Naive thymus-derived CD4-positive, alpha-beta T cell (primary cell): ENCODE results near the gene XRN1. TPM values are rescaled to one million over a fixed set of nuclear protein-coding genes. Genes with fewer than 3 reads are reported as not detected.
"Not testable (repeated sequence)": the region's sequence is repeated elsewhere in the genome, so short reads cannot be mapped to it uniquely, and the experiment has no call there.

ENCODE experiments used
- ATAC-seq: fragments of 150-1000 bp; cut with Tn5 transposase; 2 replicates; pipeline ENCODE4 v1.10.0; 2021; ENCODE audit warnings: mild to moderate bottlenecking, moderate library complexity
- CTCF ChIA-PET: fragments of 350-600 bp; sonication (Branson Sonifier 250); formaldehyde crosslinking; loops from one replicate; lab custom pipeline; 2021; ENCODE audit warnings: antibody characterized with exemption; lab: Charles Lee
- POLR2A ChIA-PET: fragments of 350-600 bp; sonication (Branson Sonifier 250); formaldehyde crosslinking; loops from one replicate; lab custom pipeline; 2021; ENCODE audit warnings: antibody characterized with exemption, inconsistent platforms; lab: Charles Lee
- DNase-seq, 9 donors: peaks; one replicate each; pipeline versions ENCODE4 v3.0.0 to v3.0.0-alpha.2; 2020 to 2022; ENCODE audit warnings: mixed read lengths in 1 of 9
- H3K27ac ChIP-seq: one replicate; pipeline ENCODE4 v1.7.0; 2013; ENCODE audit warnings: mild to moderate bottlenecking, low read depth, low read length, moderate library complexity
- H3K27me3 ChIP-seq, 2 donors: one replicate each; pipeline ENCODE4 v1.7.0; 2013; ENCODE audit warnings: low read length in 2 of 2, mild to moderate bottlenecking in 2 of 2, moderate library complexity in 2 of 2; ENCODE audit not compliant: control insufficient read depth in 2 of 2, insufficient read depth in 2 of 2
- H3K36me3 ChIP-seq, 3 experiments: 1 replicate in 2 of 3; 2 replicates in 1 of 3; pipeline ENCODE4 v1.7.0; 2013; ENCODE audit warnings: low read length in 3 of 3, mild to moderate bottlenecking in 3 of 3, moderate library complexity in 1 of 3; ENCODE audit not compliant: insufficient read depth in 3 of 3, control insufficient read depth in 2 of 3
- H3K4me1 ChIP-seq, 2 donors: one replicate each; pipeline ENCODE4 v1.7.0; 2013; ENCODE audit warnings: low read length in 2 of 2, mild to moderate bottlenecking in 2 of 2, moderate library complexity in 1 of 2; ENCODE audit not compliant: control insufficient read depth in 2 of 2, insufficient read depth in 2 of 2
- H3K4me3 ChIP-seq: 2 replicates; pipeline ENCODE4 v1.7.0; 2013; ENCODE audit warnings: mild to moderate bottlenecking, low read length
- H3K9me3 ChIP-seq, 3 experiments: 1 replicate in 2 of 3; 2 replicates in 1 of 3; pipeline ENCODE4 v1.7.0; 2013; ENCODE audit warnings: low read length in 3 of 3; ENCODE audit not compliant: control insufficient read depth in 2 of 3
- H3K27ac Mint-ChIP-seq, 9 donors: one replicate each; pipeline ENCODE4 v1.8.0; 2020 to 2022; ENCODE audit warnings: mixed read lengths in 9 of 9, mild to moderate bottlenecking in 8 of 9, moderate library complexity in 5 of 9, inconsistent platforms in 2 of 9
- H3K27me3 Mint-ChIP-seq, 5 donors: one replicate each; pipeline ENCODE4 v1.8.0; 2021 to 2022; ENCODE audit warnings: mixed read lengths in 5 of 5, mild to moderate bottlenecking in 1 of 5
- H3K36me3 Mint-ChIP-seq, 5 donors: one replicate each; pipeline ENCODE4 v1.8.0; 2020 to 2022; ENCODE audit warnings: mixed read lengths in 5 of 5, mild to moderate bottlenecking in 3 of 5, inconsistent platforms in 1 of 5
- H3K4me1 Mint-ChIP-seq, 7 donors: one replicate each; pipeline ENCODE4 v1.8.0; 2020 to 2022; ENCODE audit warnings: mixed read lengths in 7 of 7, mild to moderate bottlenecking in 3 of 7, inconsistent platforms in 1 of 7
- H3K4me3 Mint-ChIP-seq, 10 donors: one replicate each; pipeline ENCODE4 v1.8.0; 2020 to 2022; ENCODE audit warnings: mild to moderate bottlenecking in 10 of 10, mixed read lengths in 10 of 10, moderate library complexity in 6 of 10, inconsistent platforms in 2 of 10
- H3K9me3 Mint-ChIP-seq, 11 donors: one replicate each; pipeline ENCODE4 v1.8.0; 2020 to 2022; ENCODE audit warnings: mixed read lengths in 11 of 11, mild to moderate bottlenecking in 4 of 11, inconsistent platforms in 1 of 11, moderate library complexity in 1 of 11
- intact Hi-C, 2 donors: fragments of 100-400 bp; cut with micrococcal nuclease; formaldehyde crosslinking; loops; one replicate each; pipeline ENCODE4 v1.15.1; 2023
- polyA plus RNA-seq, 2 donors: library from polyadenylated mRNA; unstranded; fragments of 300-500 nt; fragmentation: Illumina TruSeq; gene quantifications; one replicate each; pipeline ENCODE4 v1.2.3, GENCODE V29; 2021
- total RNA-seq, 6 experiments: library from RNA in 5 of 6; stranded (reverse) in 5 of 6; gene quantifications; 1 replicate in 5 of 6; 2 replicates in 1 of 6; pipeline ENCODE4 v1.2.3 and lab custom pipeline; 2021 to 2026

Gene XRN1
- total and polyA plus RNA-seq, 7 experiments from 2014 or later: 40.9 to 123 (median 94.7) TPM

DNA sequence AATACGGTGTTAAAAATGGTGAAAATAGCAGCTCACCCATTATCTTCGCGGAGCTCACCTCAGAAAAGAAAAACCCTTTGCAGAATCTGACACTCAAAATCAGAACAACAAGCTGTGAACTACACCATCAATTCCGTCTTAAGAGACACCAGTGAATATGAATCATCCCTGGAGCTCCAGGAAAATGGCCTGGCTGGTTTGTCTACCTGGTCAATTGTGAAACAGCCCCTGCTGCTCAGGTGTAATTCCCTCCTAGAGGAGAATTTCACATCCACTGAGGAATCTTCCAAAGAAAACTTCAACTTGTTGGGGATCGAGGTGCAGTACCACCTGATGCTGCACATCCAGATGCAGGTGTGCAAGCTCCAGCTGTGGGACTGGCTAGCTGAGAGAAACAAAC is 3.0 kb upstream of the XRN1 start:
- no peak for DNase-seq
- Histone ChIP-seq H3K9me3 (no peaks in the 10 kb centered on the region), H3K4me1 (peaks cover 9 to 12% of the 10 kb centered on the region in 2 donors), H3K27ac (peak overlapping the region; percentile 6), H3K27me3 (no peaks in the 10 kb centered on the region), H3K36me3 (peaks cover 0 to 19% (median 5%) of the 10 kb centered on the region in 3 experiments), H3K4me3 (no peak overlapping the region)
- peak overlapping the region in 5 of 9 donors; percentile 25 to 50 (median 39) for H3K27ac Mint-ChIP-seq
- intact Hi-C loops: no loop called here
- H3K36me3 Mint-ChIP-seq: peaks cover 10 to 20% (median 15%) of the 10 kb centered on the region in 5 donors
- no peak for ATAC-seq
- H3K4me1 Mint-ChIP-seq: peaks cover 10 to 28% (median 24%) of the 10 kb centered on the region in 7 donors
- no peaks in the 10 kb centered on the region for H3K9me3 Mint-ChIP-seq
- no peak overlapping the region for H3K4me3 Mint-ChIP-seq
- no peaks in the 10 kb centered on the region for H3K27me3 Mint-ChIP-seq
- CTCF ChIA-PET: no interaction called here
- POLR2A ChIA-PET: interaction anchor here (0.7 kb wide), 1 partner anchor 23 kb away, joined by 3 read pairs; no protein-coding TSS in a partner anchor

DNA sequence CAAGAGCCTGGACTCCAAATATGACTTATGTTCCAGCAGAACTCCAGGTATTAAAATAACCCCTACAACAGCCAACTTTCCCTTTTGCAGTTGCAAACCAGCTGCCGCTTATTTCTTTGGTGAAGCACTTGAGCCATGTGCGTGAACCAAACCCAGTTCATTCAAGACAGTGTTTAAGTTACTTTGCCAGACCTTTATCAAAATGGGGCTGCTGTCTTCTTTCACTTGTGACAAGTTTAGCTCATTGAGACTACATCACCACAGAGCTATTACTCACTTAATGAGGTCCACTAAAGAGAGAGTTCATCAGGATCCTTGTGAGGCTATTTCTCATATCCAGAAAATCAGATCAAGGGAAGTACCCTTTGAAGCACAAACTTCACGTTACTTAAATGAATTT is 2.4 kb upstream of the XRN1 start:
- H3K27ac ChIP-seq: no peak overlapping the region
- H3K4me3 Mint-ChIP-seq: no peak overlapping the region
- H3K4me1 ChIP-seq: peaks cover 16 to 18% of the 10 kb centered on the region in 2 donors
- peaks cover 17 to 35% (median 31%) of the 10 kb centered on the region in 7 donors for H3K4me1 Mint-ChIP-seq
- H3K4me3 ChIP-seq: no peak overlapping the region
- peaks cover 7 to 20% (median 13%) of the 10 kb centered on the region in 5 donors for H3K36me3 Mint-ChIP-seq
- ATAC-seq (no peak), DNase-seq (no peak)
- ChIA-PET CTCF (no interaction called here), POLR2A (no interaction called here)
- peaks cover 0 to 19% (median 5%) of the 10 kb centered on the region in 3 experiments for H3K36me3 ChIP-seq
- no peaks in the 10 kb centered on the region for H3K9me3 ChIP-seq
- no peaks in the 10 kb centered on the region for H3K9me3 Mint-ChIP-seq
- intact Hi-C loops: no loop called here
- no peaks in the 10 kb centered on the region for H3K27me3 Mint-ChIP-seq
- H3K27ac Mint-ChIP-seq: peak overlapping the region in 2 of 9 donors; percentile 16 to 33
- no peaks in the 10 kb centered on the region for H3K27me3 ChIP-seq

- ATAC-seq (peak; percentile 26), DNase-seq (peak in 5 of 9 donors; percentile 36 to 50 (median 46))
- Histone ChIP-seq H3K9me3 (no peaks in the 10 kb centered on the region), H3K4me3 (peak overlapping the region; percentile 78), H3K4me1 (peaks cover 31 to 33% of the 10 kb centered on the region in 2 donors), H3K27me3 (no peaks in the 10 kb centered on the region), H3K27ac (peak overlapping the region; percentile 99), H3K36me3 (peaks cover 0 to 19% (median 0%) of the 10 kb centered on the region in 3 experiments)
- Mint-ChIP-seq H3K36me3 (peaks cover 6 to 28% (median 20%) of the 10 kb centered on the region in 5 donors), H3K27me3 (no peaks in the 10 kb centered on the region), H3K4me1 (peaks cover 31 to 61% (median 56%) of the 10 kb centered on the region in 7 donors), H3K9me3 (no peaks in the 10 kb centered on the region), H3K27ac (peak overlapping the region; percentile 98 to 100 (median 99)), H3K4me3 (peak overlapping the region; percentile 89 to 100 (median 98))
- CTCF ChIA-PET: no interaction called here
- intact Hi-C loops: loop anchor here (1.0 to 10.0 kb wide), 14 partner anchors 131 to 1525 kb away; partner anchors contain the start of genes TRPC1 (in 2 of the 2), ATR (in 1 of the 2), GK5 (in 1 of the 2) and PLS1 (in 1 of the 2)
- POLR2A ChIA-PET: interaction anchor here (0.9 to 1.8 kb wide), 7 partner anchors 10 to 710 kb away, joined by 3 to 7 read pairs (median 4); partner anchors contain the start of genes ATR and U2SURP
Observed at GRCh38 chr3:142447301-142447851, 461 bp downstream of the XRN1 start.

- ChIA-PET CTCF (no interaction called here), POLR2A (interaction anchor here (0.5 to 1.6 kb wide), 6 partner anchors 15 to 707 kb away, joined by 3 to 4 read pairs (median 3); partner anchors contain the start of gene RNF7)
- H3K36me3 Mint-ChIP-seq: peaks cover 6 to 24% (median 15%) of the 10 kb centered on the region in 5 donors
- intact Hi-C loops: loop anchor here (1.0 to 10.0 kb wide), 10 partner anchors 151 to 1527 kb away; partner anchors contain the start of genes ATP1B3 (in 1 of the 2), GK5 (in 1 of the 2), PLS1 (in 1 of the 2) and PXYLP1 (in 1 of the 2)
- peak overlapping the region; percentile 78 for H3K4me3 ChIP-seq
- H3K4me1 Mint-ChIP-seq: peaks cover 33 to 76% (median 70%) of the 10 kb centered on the region in 7 donors
- peak overlapping the region; percentile 99 for H3K27ac ChIP-seq
- H3K36me3 ChIP-seq: peaks cover 0 to 10% (median 0%) of the 10 kb centered on the region in 3 experiments
- no peaks in the 10 kb centered on the region for H3K9me3 ChIP-seq
- H3K27me3 ChIP-seq: no peaks in the 10 kb centered on the region
- peak overlapping the region; percentile 61 to 100 (median 96) for H3K4me3 Mint-ChIP-seq
- no peaks in the 10 kb centered on the region for H3K27me3 Mint-ChIP-seq
- ATAC-seq (no peak), DNase-seq (peak in 3 of 9 donors; percentile 3 to 26 (median 4))
- H3K4me1 ChIP-seq: peaks cover 31 to 33% of the 10 kb centered on the region in 2 donors
- peak overlapping the region; percentile 55 to 100 (median 99) for H3K27ac Mint-ChIP-seq
- no peaks in the 10 kb centered on the region for H3K9me3 Mint-ChIP-seq
Observed at GRCh38 chr3:142445816-142446254, 2.0 kb downstream of the XRN1 start.

DNA sequence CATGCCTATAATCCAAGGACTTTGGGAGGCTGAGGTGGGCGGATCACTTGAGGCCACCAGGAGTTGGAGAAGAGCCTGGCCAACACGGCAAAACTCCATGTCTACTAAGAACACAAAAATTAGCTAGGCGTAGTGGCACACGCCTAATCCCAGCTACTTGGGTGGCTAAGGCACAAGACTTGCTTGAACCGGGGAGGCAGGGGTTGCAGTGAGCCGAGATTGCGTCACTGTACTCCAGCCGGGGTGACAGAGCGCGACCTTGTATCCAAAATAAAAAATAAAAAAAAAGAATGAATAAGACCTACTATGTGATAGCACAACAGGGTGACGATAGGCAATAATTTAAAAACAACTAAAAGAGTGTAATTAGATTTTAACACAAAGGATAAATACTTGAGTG is 3.5 kb downstream of the XRN1 start:
- H3K36me3 ChIP-seq: peaks cover 0 to 10% (median 0%) of the 10 kb centered on the region in 3 experiments
- Mint-ChIP-seq H3K27me3 (no peaks in the 10 kb centered on the region), H3K4me1 (peaks cover 40 to 88% (median 81%) of the 10 kb centered on the region in 7 donors), H3K9me3 (no peaks in the 10 kb centered on the region), H3K27ac (peak overlapping the region in 2 of 9 donors; percentile 38 to 100), H3K36me3 (peaks cover 6 to 24% (median 15%) of the 10 kb centered on the region in 5 donors), H3K4me3 (peak overlapping the region in 5 of 10 donors; percentile 17 to 99 (median 41))
- H3K27me3 ChIP-seq: no peaks in the 10 kb centered on the region
- DNase-seq (no peak), ATAC-seq (no peak)
- intact Hi-C loops: loop anchor here in 1 of 2 donors (10.0 kb wide), 1 partner anchor 220 kb away; the partner anchor contains the start of gene GK5
- no peaks in the 10 kb centered on the region for H3K9me3 ChIP-seq
- no peak overlapping the region for H3K4me3 ChIP-seq
- CTCF ChIA-PET: no interaction called here
- H3K4me1 ChIP-seq: peaks cover 31 to 33% of the 10 kb centered on the region in 2 donors
- H3K27ac ChIP-seq: no peak overlapping the region
- POLR2A ChIA-PET: no interaction called here

GRCh38 chr3:142443060-142443459 is 4.8 kb downstream of the XRN1 start:
- ATAC-seq, H3K36me3 ChIP-seq, H3K27me3 Mint-ChIP-seq, DNase-seq, H3K9me3 Mint-ChIP-seq, H3K27ac ChIP-seq, H3K9me3 ChIP-seq, H3K27me3 ChIP-seq, H3K4me3 ChIP-seq, POLR2A ChIA-PET: not testable (repeated sequence)
- Mint-ChIP-seq H3K4me1 (peaks cover 44 to 91% (median 81%) of the 10 kb centered on the region in 7 donors), H3K36me3 (peaks cover 5 to 26% (median 15%) of the 10 kb centered on the region in 5 donors), H3K27ac (peak overlapping the region in 3 of 9 donors; percentile 9 to 49 (median 39)), H3K4me3 (peak overlapping the region in 4 of 10 donors; percentile 29 to 93 (median 60))
- peaks cover 26 to 30% of the 10 kb centered on the region in 2 donors for H3K4me1 ChIP-seq
- intact Hi-C loops: loop anchor here in 1 of 2 donors (10.0 kb wide), 1 partner anchor 218 kb away; the partner anchor contains the start of gene GK5
- CTCF ChIA-PET: interaction anchor here (0.6 kb wide), 1 partner anchor 557 kb away, joined by 3 read pairs; no protein-coding TSS in a partner anchor
